ENCODE data around the gene HCFC1.

- TF ChIP-seq POLR2A (IDR thresholded peaks at IDR 0.05) (no peak), CTCF (IDR thresholded peaks at IDR 0.05) (no peak)
Measured at GRCh38 chrX:153944800-153945150, 26.8 kb downstream of the HCFC1 start.

Measured in testis (tissue), 2 donors.